Astrocyte (in vitro differentiated cells and primary cell): ENCODE data around the gene CBY1.

Experiments used
- CTCF ChIP-seq: IDR thresholded peaks from 2 replicates; pipeline ENCODE4 v1.5.1; 2011; ENCODE audit warnings: low read depth, mild to moderate bottlenecking, inconsistent platforms, low read length, moderate library complexity; ENCODE audit not compliant: insufficient read depth
- EZH2 ChIP-seq: IDR thresholded peaks from 2 replicates; pipeline ENCODE4 v1.6.1; 2012; ENCODE audit warnings: mild to moderate bottlenecking, low read length, inconsistent platforms; ENCODE audit not compliant: insufficient read depth

- TF ChIP-seq CTCF (no peak), EZH2 (no peak)
Measured at GRCh38 chr22:38618682-38619081, 37.8 kb upstream of the CBY1 start.
